ENCODE measurements around the gene ATP6V0D1.
"Not testable (repeated sequence)": the region's sequence is repeated elsewhere in the genome, so short reads cannot be mapped to it uniquely, and the experiment has no call there.

The ATP6V0D1 gene

DNA sequence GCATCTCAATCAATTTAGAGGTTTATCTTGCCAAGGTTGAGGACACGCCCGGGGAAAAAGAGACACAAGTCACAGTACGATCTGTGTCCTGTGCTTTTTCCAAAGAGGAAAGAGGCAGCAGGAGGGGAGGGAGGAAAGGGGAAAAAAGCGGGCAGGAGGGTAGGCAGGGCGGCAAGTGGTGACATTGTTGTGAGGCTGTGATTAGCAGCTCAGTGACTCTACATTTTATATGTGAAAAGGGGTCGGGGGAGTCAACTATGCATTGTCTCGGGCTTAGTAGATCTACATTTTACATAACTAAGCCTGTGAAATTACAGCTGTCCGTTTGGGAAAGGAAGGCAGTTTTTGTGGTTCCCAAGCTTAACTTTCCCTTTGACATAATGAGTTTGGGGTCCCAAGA, 25.5 kb upstream of the ATP6V0D1 start:
- no peak for DNase-seq

DNA sequence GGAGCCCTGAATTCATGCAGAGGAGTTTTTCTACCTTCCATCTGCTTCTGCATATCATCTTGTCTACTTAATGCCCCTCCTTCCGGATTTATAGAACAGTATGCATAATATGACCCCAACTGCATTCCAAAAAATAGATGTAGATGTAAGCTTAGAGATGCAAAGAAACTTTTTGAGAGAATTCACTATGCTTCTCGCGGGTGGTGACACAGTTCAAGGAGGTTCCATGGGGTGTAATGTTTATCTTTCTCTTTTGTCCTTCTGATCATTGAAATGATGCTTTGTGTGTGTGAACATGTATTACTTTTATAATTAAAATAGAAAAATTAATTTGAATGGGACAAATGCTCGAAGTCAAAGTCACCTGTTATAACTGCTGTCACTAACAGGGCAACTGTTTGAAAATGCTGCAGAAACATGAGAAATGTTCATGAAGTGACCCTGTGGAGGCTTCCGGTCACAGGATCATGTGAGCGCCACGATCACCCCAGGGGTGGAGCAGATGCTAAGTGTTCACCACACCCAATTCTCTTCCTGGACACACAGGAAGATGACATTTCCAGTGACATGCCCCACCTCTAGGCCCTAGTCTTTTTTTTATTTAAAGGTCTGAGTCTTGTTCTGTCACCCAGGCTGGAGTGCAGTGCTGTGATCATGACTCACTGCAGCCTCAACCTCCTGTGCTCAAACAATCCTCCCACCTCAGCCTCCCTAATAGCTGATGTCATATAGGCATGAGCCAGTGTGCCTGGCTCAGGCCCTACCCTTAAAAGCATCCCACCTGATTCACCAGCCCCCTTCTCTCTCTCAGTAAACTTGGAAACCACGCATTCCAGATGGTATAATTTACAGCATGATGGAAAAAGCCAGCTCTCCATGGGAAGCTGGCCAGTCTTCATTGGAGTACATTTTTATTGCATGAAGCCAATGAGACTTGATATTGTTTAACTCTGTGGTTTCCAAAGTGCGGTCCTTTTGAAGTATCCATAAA, 23.4 kb upstream of the ATP6V0D1 start:
- no peak for DNase-seq

DNA sequence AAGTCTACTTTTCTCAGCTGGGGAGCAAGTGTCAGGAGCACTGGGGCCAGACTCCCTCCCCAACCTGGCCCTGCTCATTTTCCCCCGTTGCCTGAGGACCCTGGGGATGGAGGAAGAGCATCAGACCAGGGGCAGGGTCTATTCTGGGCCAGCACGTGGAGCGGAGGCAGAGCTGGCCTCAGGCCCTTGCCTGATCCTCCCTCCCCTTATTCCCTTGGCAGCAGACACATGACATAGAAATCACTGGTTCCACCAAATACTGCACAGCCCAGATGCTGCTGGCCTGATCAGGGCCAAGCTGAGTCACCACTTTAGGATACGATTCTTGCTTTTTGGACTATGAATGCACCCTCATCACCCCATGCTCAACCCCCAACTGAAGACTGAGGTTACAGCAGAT, 18.1 kb upstream of the ATP6V0D1 start:
- no peak for DNase-seq

DNA sequence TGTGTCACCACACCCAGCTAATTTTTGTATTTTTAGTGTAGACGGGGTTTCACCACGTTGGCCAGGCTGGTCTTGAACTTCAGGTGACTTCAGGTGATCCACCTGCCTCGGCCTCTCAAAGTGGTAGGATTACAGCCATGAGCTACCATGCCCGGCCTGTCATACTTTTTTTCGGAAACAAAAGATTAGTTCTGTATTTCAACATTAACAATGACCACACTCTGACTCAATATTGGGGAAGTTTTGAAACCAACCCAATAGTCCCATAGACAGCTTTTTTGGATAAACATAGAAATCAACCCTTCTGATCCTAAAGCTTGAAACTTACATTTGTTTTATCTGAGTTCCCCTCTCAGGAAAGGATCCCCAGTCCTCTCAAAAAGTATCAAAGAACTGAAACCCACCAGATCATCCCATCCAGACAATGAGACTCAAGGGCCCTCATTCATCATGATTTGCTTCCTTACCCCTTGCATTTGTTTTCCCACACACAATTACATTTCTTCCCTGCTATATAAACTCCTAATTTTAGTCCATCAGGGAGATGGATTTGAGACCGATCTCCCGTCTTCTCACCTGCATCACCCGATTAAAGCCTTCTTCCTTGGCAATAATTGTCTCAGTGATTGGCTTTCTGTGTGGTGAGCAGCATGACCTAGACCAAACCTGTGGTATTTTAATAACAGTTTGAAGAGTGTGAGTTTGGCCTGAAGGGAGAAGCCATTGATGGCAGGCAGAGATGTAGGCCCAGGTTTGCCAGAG, 9.6 kb upstream of the ATP6V0D1 start:
- DNase-seq: no peak

GRCh38 chr16:67489401-67490083, 8.6 kb upstream of the ATP6V0D1 start:
- DNase-seq: no peak

DNA sequence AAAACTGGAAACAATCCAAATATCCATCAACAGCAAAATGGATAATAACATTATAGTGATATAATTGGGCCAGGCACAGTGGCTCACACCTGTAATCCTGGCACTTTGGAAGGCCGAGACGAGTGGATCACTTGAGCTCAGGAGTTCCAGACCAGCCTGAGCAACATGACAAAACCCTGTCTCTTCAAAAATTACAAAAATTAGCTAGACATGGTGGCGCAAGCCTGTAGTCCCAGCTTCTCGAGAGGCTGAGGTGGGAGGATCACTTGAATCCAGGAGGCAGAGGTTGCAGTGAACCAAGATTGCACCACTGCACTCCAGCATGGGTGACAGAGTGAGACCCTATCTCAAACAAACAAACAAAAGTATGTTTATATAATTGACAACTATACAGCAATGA, 6.6 kb upstream of the ATP6V0D1 start:
- not testable (repeated sequence) for DNase-seq

DNA sequence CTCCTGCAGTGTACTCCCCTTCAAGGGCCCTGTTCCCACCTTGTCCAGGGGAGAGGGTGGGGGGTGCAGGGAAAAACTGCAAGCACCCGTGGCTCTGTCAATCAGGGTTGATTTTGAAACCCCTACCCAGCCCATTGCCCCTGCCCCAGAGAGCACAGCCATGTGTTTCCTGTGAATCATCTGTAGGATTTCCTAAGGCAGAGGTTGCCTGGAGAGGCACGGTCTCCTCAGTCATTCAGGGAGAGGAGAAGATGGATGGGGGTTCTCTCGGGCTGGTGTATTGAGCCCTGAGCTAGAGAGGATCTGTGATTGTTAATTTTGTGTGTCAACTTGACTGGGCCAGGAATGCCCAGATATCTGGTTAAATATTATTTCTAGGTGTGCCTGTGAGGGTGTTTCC, 5.8 kb upstream of the ATP6V0D1 start:
- no peak for DNase-seq

- DNase-seq: no peak
Measured at GRCh38 chr16:67483731-67484525, 3.0 kb upstream of the ATP6V0D1 start.

GRCh38 chr16:67483150-67483549, 2.2 kb upstream of the ATP6V0D1 start, which contains the start of gene AGRP:
AGRP (minus strand) TSS chr16:67483547; CDS start chr16:67483398, 149 bp downstream.
- DNase-seq: no peak

- no peak for DNase-seq
Measured at GRCh38 chr16:67482233-67482924, 1.4 kb upstream of the ATP6V0D1 start.

- peak; percentile 38 for DNase-seq
Measured at GRCh38 chr16:67481561-67482232, 740 bp upstream of the ATP6V0D1 start.

- no peak for DNase-seq
Measured at GRCh38 chr16:67477960-67478554, 2.9 kb downstream of the ATP6V0D1 start.

GRCh38 chr16:67474551-67475455, 6.2 kb downstream of the ATP6V0D1 start:
- DNase-seq: no peak

GRCh38 chr16:67471758-67472384, 9.1 kb downstream of the ATP6V0D1 start:
- no peak for DNase-seq

DNA sequence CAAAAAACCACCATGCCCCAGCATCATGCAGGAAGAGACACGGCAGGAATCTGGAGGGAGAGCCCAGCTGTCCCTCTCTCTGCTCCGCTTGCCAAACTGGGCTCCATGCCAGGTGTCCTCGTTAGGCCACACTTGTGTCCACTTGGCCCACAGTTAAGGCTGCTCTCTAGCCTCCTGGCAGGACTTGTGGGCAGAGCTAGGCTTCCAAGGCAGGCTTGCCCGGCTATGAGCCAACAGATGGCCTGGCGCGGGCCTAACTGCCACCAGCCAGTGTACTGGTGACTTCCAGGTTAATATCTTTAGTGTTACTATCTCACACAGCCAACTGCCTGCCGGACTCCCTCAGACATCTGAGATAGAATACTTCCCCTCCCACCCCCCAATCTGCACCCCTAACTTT, 10.6 kb downstream of the ATP6V0D1 start:
- DNase-seq: no peak

GRCh38 chr16:67468731-67469130, 12.2 kb downstream of the ATP6V0D1 start:
- no peak for DNase-seq

- no peak for DNase-seq
Measured at GRCh38 chr16:67466581-67466980, 14.4 kb downstream of the ATP6V0D1 start.

DNA sequence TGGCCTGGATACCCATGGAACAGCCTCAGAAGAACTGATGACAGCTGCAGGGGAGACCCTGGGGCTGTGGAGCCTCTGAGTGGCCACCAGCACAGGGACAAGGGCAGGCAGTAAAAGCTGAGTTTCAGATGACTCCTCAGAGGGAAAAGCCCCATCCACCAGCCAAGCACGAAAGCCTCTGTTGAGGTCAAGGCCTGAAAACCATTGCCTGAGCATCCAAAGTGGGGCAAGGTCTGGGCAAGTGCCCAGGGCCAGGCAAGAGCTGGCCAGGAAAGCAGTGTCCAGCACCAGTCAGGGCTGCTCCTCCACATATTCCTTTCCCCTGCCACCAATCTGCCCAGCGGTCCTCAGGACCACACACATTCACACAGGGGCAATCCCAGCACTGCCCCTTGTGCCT, 16.4 kb downstream of the ATP6V0D1 start:
- DNase-seq: no peak

DNA sequence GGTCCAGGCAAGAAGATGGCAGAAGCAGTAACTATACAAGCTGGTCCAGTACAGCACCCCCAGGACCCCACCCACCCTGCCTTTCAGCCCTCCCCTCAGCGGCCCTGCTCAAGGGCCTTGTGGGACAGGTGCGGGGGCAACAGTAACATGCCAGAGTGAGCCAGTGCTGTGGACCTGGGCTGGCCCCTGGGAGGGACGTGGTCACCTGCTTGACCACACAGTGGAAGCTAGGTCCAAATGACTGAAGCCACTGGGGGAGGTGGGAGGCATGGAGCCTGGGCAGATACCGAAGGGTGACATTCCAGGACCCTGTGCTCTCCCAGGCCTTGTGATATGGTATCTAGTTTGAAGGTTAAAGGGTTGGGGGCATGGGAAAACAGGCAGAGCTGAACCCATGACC, 17.3 kb downstream of the ATP6V0D1 start:
- DNase-seq: no peak

All from right kidney (tissue), 1 donor.